Measurements from ENCODE around the gene SLC4A8.

GRCh38 chr12:51493281-51493680 lies 68.7 kb downstream of the SLC4A8 start:
- TF ChIP-seq, protein P1, sequence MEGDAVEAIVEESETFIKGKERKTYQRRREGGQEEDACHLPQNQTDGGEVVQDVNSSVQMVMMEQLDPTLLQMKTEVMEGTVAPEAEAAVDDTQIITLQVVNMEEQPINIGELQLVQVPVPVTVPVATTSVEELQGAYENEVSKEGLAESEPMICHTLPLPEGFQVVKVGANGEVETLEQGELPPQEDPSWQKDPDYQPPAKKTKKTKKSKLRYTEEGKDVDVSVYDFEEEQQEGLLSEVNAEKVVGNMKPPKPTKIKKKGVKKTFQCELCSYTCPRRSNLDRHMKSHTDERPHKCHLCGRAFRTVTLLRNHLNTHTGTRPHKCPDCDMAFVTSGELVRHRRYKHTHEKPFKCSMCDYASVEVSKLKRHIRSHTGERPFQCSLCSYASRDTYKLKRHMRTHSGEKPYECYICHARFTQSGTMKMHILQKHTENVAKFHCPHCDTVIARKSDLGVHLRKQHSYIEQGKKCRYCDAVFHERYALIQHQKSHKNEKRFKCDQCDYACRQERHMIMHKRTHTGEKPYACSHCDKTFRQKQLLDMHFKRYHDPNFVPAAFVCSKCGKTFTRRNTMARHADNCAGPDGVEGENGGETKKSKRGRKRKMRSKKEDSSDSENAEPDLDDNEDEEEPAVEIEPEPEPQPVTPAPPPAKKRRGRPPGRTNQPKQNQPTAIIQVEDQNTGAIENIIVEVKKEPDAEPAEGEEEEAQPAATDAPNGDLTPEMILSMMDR (optimal IDR thresholded peaks at IDR 0.05 in 1 of 3, IDR thresholded peaks at IDR 0.05 in 1 of 3, conservative IDR thresholded peaks at IDR 0.05 in 1 of 3; ENCODE audit: extremely low read depth in 1 of 3, insufficient read depth in 2 of 3, low read length in 3 of 3) = no peak
- no peak for TF ChIP-seq EZH2 (IDR thresholded peaks at IDR 0.05; ENCODE audit: low read length)
